RWPE2 (cell line): Measurements from ENCODE around the gene GCSAM.
"Not testable (repeated sequence)": the region's sequence is repeated elsewhere in the genome, so short reads cannot be mapped to it uniquely, and the experiment has no call there.

ENCODE experiments used
- ATAC-seq: fragments of 200-7000 bp; cut with Tn5 transposase; 3 replicates; pipeline ENCODE4 v1.9.1; 2021; ENCODE audit warnings: low read depth
- DNase-seq: peaks from one replicate; pipeline ENCODE4 v3.0.0-alpha.2; 2020; ENCODE audit warnings: low spot score
- H3K27ac ChIP-seq: fragments of 450-650 bp; 2 replicates; pipeline ENCODE4 v1.5.1; 2017; ENCODE audit warnings: mild to moderate bottlenecking; ENCODE audit not compliant: poor library complexity, severe bottlenecking
- H3K27me3 ChIP-seq: fragments of 250-450 bp; sonication (Bioruptor Pico); 2 replicates; pipeline ENCODE4 v1.5.1; 2021; ENCODE audit warnings: mild to moderate bottlenecking, moderate library complexity; ENCODE audit not compliant: insufficient read depth, poor library complexity, severe bottlenecking
- H3K36me3 ChIP-seq: fragments of 250-450 bp; sonication (Bioruptor Pico); 2 replicates; pipeline ENCODE4 v1.5.1; 2020; ENCODE audit warnings: low read depth, mild to moderate bottlenecking, moderate library complexity
- H3K4me1 ChIP-seq: fragments of 250-450 bp; sonication (Bioruptor Pico); 2 replicates; pipeline ENCODE4 v1.5.1; 2021; ENCODE audit warnings: mild to moderate bottlenecking, moderate library complexity; ENCODE audit not compliant: insufficient read depth, poor library complexity, severe bottlenecking
- H3K4me3 ChIP-seq: fragments of 250-450 bp; sonication (Bioruptor Pico); 2 replicates; pipeline ENCODE4 v1.5.1; 2021; ENCODE audit warnings: mild to moderate bottlenecking, moderate library complexity; ENCODE audit not compliant: severe bottlenecking
- H3K9me3 ChIP-seq: fragments of 250-450 bp; sonication (Bioruptor Pico); 2 replicates; pipeline ENCODE4 v1.5.1; 2021; ENCODE audit warnings: mild to moderate bottlenecking, moderate library complexity; ENCODE audit not compliant: severe bottlenecking
- TF ChIP-seq, protein P1 (sequence below): fragments of 450-650 bp; IDR thresholded peaks from one replicate; pipeline ENCODE4 v1.5.1; 2017; ENCODE audit warnings: mild to moderate bottlenecking, moderate library complexity; ENCODE audit not compliant: poor library complexity, severe bottlenecking

The GCSAM gene

DNA sequence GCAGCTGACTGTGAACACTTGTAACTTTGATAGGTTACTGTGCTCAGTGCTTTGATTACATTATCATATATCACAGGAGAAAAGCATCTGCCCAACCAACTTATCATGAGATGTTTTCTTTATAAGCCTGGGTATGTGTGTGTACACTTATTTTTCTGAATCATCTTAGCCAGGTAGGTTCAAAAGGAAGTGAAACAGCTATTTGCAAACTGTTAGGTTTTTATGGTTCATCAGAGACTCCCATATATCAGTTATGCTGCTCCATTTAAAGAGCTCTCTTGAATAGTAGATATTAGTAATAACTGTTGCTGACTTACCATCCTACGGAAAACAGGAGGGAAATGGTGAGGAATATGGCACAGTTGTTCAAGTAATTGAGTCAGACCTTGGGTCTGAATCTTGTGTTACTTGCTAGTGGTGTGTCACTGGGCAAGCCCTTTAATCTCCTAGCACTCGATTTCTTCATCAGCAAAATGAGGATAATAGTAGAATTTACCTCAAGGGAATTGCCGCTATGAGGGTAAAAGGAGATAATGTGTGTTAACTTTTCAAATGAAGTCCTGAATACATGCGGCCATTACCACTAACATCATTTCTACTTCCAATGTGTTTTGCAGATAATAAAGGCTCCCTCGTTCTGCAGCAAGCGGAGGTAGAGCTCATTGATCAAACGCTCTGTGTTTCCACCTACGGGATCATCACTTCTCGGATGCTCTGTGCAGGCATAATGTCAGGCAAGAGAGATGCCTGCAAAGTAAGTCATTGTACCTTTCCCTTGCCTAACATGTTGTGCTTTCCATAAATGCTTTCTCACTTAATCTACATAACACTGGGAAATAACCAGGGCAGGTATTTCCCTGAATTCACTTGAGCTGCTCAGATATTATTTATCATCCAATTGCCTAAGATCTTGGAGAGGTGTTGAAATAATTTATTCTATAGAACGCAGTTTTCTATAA is 54.6 kb downstream of the GCSAM start:
- Histone ChIP-seq H3K36me3 (no peaks in the 10 kb centered on the region), H3K27me3 (no peaks in the 10 kb centered on the region), H3K4me3 (no peak overlapping the region), H3K4me1 (peaks cover 21% of the 10 kb centered on the region), H3K9me3 (no peaks in the 10 kb centered on the region), H3K27ac (no peak overlapping the region)
- no peak for ATAC-seq
- no peak for DNase-seq
- TF ChIP-seq, protein P1, sequence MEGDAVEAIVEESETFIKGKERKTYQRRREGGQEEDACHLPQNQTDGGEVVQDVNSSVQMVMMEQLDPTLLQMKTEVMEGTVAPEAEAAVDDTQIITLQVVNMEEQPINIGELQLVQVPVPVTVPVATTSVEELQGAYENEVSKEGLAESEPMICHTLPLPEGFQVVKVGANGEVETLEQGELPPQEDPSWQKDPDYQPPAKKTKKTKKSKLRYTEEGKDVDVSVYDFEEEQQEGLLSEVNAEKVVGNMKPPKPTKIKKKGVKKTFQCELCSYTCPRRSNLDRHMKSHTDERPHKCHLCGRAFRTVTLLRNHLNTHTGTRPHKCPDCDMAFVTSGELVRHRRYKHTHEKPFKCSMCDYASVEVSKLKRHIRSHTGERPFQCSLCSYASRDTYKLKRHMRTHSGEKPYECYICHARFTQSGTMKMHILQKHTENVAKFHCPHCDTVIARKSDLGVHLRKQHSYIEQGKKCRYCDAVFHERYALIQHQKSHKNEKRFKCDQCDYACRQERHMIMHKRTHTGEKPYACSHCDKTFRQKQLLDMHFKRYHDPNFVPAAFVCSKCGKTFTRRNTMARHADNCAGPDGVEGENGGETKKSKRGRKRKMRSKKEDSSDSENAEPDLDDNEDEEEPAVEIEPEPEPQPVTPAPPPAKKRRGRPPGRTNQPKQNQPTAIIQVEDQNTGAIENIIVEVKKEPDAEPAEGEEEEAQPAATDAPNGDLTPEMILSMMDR: no peak

DNA sequence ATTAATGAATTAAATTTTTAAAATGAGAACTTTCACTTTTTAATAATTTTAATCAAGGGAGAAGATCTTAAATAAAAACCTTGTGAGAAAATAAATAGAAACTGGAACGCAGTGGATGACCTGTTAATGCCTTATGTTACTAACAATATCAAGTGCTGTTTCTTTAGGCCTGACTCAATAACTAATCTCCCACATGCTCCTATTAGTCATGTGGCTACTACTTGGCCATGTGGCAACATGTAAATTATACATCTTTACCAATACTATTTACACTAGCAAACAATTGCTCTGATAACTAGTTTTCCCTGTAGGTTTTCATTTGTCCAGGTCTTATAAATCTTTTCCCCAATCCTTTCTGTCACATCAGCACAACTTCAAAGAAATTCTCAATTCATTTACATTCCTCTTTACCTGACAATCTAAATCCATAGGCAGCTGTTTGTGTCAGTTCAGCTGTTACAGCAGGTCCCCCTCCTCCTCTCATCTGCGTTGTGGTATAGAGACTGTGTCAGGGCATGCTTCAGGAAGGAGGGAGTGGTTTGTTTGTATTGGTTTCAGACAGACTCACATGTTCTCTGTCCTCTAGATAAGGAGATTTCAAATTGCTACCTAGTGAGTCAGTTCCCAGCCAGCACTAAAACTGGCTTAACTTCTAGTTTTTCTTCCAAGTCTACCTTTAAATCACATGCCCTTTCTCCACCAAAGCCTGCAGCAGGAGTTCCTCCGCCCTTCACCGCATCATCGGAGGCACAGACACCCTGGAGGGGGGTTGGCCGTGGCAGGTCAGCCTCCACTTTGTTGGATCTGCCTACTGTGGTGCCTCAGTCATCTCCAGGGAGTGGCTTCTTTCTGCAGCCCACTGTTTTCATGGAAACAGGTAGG is 58.2 kb downstream of the GCSAM start:
- peaks cover 21% of the 10 kb centered on the region for H3K4me1 ChIP-seq
- H3K4me3 ChIP-seq: no peak overlapping the region
- H3K27me3 ChIP-seq: no peaks in the 10 kb centered on the region
- DNase-seq (peak; percentile 91), ATAC-seq (peak; percentile 95)
- H3K36me3 ChIP-seq: no peaks in the 10 kb centered on the region
- TF ChIP-seq, protein P1: no peak
- H3K27ac ChIP-seq: peak overlapping the region; percentile 89
- no peaks in the 10 kb centered on the region for H3K9me3 ChIP-seq

DNA sequence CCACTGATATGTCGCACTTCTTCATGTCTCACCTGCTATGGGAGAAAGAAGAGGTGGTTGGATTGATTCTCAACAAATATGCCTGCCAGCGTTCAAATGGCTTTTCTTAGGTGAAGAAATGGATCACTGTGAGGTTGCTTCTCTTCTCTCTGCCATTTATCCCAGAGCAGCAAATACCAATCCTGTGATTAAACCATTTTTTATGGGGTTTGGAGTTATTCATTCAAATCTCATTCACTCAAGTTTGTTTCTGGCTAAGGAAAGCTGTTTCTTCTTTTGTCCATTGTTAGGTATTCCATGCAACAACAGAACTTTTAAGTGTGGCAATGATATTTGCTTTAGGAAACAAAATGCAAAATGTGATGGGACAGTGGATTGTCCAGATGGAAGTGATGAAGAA is 59.0 kb downstream of the GCSAM start:
- no peaks in the 10 kb centered on the region for H3K27me3 ChIP-seq
- DNase-seq: no peak
- ATAC-seq: no peak
- H3K4me3 ChIP-seq: no peak overlapping the region
- peaks cover 21% of the 10 kb centered on the region for H3K4me1 ChIP-seq
- no peaks in the 10 kb centered on the region for H3K36me3 ChIP-seq
- H3K9me3 ChIP-seq: no peaks in the 10 kb centered on the region
- TF ChIP-seq, protein P1: no peak
- peak overlapping the region; percentile 89 for H3K27ac ChIP-seq

DNA sequence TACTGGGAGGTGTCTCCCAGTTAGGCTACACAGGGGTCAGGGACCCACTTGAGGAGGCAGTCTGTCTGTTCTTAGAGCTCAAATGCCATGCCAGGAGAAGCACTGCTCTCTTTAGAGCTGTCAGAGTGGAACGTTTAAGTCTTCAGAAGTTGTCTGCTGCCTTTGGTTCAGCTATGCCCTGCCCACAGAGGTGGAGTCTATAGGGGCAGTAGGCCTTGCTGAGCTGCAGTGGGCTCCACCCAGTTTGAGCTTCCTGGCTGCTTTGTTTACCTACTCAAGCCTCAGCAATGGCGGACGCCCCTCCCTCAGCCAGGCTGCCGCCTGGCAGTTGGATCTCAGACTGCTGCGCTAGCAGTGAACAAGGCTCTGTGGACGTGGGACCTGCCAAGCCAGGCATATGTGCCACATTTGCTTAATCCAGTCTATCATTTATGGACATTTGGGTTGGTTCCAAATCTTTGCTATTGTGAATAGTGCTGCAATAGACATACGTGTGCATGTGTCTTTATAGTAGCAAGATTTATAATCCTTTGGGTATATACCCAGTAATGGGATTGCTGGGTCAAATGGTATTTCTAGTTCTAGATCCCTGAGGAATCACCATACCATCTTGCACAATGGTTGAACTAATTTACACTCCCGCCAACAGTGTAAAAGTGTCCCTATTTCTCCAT is 60.5 kb downstream of the GCSAM start:
- H3K27me3 ChIP-seq, H3K27ac ChIP-seq, H3K36me3 ChIP-seq, H3K4me3 ChIP-seq, H3K9me3 ChIP-seq, ATAC-seq, DNase-seq: not testable (repeated sequence)
- H3K4me1 ChIP-seq: peaks cover 21% of the 10 kb centered on the region
